Fibroblast of pulmonary artery (primary cell): ENCODE data around the gene MAGT1.

Source experiments
- DNase-seq: peaks from one replicate; pipeline ENCODE4 v3.0.0-alpha.2; 2010; ENCODE audit warnings: low read depth
- H3K4me3 ChIP-seq: replicated peaks from 2 replicates; pipeline ENCODE4 v1.5.1; 2011; ENCODE audit warnings: low read depth, mild to moderate bottlenecking, control low read depth, low read length, moderate library complexity
- CTCF ChIP-seq: IDR thresholded peaks from 2 replicates; pipeline ENCODE4 v1.5.1; 2011; ENCODE audit warnings: mild to moderate bottlenecking, control low read depth, low read length, inconsistent platforms; ENCODE audit errors: missing control alignments

The MAGT1 gene

GRCh38 chrX:77785486-77786364 lies 109.5 kb downstream of the MAGT1 start, which contains the start of gene ATRX:
TSS of gene ATRX (minus strand) at chrX:77786216. CDS start at chrX:77786001, 215 bp downstream.
- peak; percentile 82 for DNase-seq
- H3K4me3 ChIP-seq: peak within 1 kb of the TSS; percentile 73
- no peak for TF ChIP-seq CTCF

- H3K4me3 ChIP-seq: no peak overlapping the region
- TF ChIP-seq CTCF: no peak
These were observed 115.5 kb downstream of the MAGT1 start for GRCh38 chrX:77779695-77780094.

GRCh38 chrX:77776659-77777058 lies 118.6 kb downstream of the MAGT1 start:
- DNase-seq: no peak
- no peak overlapping the region for H3K4me3 ChIP-seq
- no peak for TF ChIP-seq CTCF

More at GRCh38 chrX:77779695-77780094, 115.5 kb downstream of the MAGT1 start:
- no peak for DNase-seq
